Jurkat, Clone E6-1 (cell line): ENCODE results near the gene ZNF423.
"Not testable (repeated sequence)": the region's sequence is repeated elsewhere in the genome, so short reads cannot be mapped to it uniquely, and the experiment has no call there.

ENCODE experiments used
- DNase-seq: peaks from one replicate; pipeline ENCODE4 v3.0.0-alpha.2; 2011; ENCODE audit warnings: low read depth, low spot score
- H3K4me3 ChIP-seq: 2 replicates; pipeline ENCODE4 v1.5.1; 2011; ENCODE audit warnings: mild to moderate bottlenecking, low read length, control low read depth, moderate library complexity

ZNF423 gene

DNA sequence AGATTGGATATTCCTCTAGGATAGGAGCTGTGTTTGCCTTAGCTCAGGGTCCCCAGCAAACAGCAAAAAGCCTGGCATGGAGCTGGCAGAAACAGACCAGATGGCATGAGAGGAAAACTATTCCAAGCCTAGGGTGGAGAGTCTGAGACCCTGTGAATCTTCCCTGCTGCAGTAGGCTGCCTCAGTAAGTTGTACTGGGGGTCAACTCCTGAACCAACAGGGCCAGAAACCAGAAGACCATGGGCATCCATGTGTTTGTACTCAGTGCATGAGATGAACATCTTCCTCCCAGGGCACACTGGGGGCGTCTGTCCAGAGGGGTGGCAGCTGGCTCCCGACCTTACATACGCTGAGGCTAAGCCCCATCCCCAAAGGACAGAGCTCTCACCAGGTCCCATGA, 267.9 kb downstream of the ZNF423 start:
- no peak overlapping the region for H3K4me3 ChIP-seq
- no peak for DNase-seq

- DNase-seq, result no peak
- no peak overlapping the region for H3K4me3 ChIP-seq
Measured at GRCh38 chr16:49587511-49587910, 268.4 kb downstream of the ZNF423 start.

- no peak overlapping the region for H3K4me3 ChIP-seq
- DNase-seq, result no peak
Measured at GRCh38 chr16:49586466-49587450, 269.2 kb downstream of the ZNF423 start.

DNA sequence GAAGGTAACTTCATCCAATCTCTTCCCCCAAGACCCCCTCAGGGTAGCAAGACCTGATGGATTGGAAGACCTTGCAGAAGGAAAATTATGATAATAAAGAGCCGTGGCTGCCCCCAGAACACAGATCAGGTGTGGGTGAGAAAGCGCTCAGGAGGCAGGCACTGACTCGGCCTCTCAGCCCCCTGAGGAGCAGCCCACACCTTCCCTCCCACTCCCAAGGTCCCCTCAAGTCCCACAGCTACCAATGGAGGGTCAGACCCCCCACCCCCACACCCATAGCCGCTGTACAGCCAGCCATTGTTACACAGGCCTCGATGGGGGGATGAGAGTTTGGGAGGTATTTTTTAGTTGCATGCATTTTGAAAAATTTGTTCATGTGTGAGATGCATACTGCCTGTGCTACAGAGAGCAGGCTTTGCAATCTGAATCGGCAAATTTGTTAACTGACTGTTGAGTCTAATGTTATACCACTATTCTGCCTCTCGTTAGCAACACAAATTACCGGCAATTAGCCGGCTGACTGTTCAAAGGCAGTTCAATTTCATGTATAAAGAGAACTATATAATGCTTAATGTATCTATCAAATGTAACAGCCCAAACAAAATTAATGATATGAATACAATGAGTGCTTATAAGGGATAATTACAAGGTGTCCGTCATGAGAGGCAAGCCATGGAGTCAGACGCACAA, 270.6 kb downstream of the ZNF423 start:
- no peak for DNase-seq
- no peak overlapping the region for H3K4me3 ChIP-seq

DNA sequence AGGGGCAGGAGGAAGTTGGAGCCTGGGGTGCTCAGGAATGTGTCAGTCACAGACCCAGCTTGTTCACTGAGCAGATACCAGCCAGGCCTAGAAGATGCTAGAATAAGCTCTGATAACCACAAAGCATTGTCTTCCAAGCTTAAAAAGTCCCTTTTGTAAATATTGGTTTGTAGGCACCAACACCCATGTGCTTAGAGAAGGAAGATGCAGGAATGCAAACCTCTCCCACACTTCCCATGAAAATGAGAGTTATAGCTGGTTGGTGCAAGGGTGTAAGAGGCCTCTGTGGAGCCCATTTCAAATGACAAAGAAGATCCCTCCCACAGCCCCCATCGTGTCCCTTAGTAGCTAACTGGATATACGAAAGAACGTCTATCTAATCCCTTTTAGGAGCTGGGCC, 272.0 kb downstream of the ZNF423 start:
- no peak overlapping the region for H3K4me3 ChIP-seq
- no peak for DNase-seq

DNA sequence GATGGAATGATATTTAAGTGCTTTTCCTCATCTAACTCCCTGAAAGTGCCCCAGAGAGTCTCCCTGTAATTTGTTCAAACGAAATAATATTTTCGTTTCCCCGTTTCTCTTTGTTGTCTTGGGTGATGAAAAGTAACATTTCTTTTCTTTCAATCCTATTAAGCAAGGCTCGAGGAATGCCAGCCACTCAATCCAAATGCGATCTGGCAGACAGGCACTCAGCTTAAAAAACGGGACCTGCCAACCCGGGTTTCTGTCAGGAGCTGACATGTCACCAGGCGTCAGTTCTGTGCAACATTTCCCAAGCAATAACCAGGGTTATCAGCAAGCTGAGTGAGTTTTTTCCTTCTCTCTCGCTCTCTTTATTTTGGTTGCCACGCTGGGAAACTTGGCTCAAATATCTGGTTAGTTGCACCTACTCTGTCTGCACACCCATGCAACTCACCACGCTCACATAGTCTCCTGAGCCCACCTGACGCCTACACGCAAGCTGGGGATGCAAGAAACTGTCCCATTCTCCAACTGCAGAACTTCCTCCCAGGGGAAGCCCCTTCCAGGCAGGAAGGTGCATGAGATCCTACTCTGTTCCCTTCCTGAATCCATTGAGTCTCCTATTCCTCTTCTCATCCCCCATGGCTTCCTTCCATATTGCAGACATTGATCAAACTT, 274.1 kb downstream of the ZNF423 start:
- no peak for DNase-seq
- no peak overlapping the region for H3K4me3 ChIP-seq

- H3K4me3 ChIP-seq, result no peak overlapping the region
- DNase-seq, result no peak
Measured at GRCh38 chr16:49580751-49581303, 275.1 kb downstream of the ZNF423 start.

DNA sequence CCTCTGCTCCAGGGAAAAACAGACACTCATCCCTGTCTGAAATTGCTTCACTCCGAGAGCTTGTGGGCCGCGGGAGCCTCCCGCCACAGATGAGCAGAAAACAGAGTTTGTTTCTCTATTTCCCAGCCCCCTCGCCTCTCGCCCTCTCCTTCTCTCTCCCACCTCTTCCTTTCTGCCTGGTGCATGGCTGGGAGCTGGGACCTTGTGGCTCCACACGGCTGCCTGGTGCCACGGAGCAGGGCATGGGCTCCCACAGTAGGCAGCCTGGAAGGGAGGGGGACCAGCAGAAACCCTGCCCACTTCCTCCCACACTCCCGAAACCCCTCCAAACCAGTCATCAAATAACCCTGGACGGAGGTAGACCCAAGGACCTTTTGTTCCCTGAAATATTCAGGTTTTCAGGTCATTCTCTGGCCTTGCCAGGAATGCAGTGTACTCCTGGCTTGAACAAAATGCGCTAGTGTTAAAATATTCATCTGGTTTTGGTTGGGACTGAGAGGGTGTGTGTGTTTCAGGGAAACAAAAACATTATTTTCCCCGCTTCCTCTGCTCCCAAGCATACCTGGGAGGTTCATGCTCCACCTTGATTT, 277.4 kb downstream of the ZNF423 start:
- no peak overlapping the region for H3K4me3 ChIP-seq
- DNase-seq, result no peak

DNA sequence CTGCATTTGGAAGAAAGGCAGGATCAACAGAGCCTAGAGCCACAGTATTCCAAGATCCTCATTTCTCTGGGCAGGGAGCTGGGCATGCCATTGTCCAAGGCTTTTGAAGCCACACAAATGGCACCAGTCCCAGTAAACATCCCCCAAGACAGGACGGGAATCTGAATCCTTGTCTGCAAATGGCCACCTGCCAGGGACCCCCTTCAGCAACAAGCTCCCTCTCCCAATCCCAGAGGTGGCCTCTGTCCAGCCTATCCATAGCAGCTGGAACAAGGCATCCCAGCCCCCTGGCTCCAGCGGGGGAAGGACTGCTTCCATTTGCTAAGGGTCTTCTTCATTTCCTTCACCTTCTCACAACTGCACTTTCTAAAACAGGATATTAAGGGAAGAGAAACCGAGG, 277.9 kb downstream of the ZNF423 start:
- no peak overlapping the region for H3K4me3 ChIP-seq
- no peak for DNase-seq

DNA sequence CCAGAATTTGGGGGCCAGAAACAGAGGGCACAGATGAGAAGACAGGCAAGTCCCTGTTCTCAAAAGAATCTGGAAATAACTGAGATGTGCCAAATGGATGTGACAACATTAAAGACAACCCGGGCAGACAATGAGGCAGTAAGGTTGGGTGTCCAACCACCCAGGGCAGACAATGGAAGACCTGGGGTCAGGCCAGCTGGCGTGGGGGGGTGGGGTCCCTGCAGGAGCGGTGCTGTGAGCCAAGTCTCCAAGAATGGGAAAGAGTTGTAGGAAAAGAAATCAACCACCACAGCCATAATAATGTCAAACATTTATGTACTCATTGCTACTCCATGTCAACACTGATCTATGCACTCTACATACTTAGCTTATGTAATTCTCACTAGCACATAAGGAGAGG, 279.0 kb downstream of the ZNF423 start:
- DNase-seq, result no peak
- H3K4me3 ChIP-seq, result no peak overlapping the region

- no peak for DNase-seq
- no peak overlapping the region for H3K4me3 ChIP-seq
Measured at GRCh38 chr16:49576173-49576494, 279.8 kb downstream of the ZNF423 start.

- no peak overlapping the region for H3K4me3 ChIP-seq
- DNase-seq, result no peak
Measured at GRCh38 chr16:49575346-49576172, 280.4 kb downstream of the ZNF423 start.

DNA sequence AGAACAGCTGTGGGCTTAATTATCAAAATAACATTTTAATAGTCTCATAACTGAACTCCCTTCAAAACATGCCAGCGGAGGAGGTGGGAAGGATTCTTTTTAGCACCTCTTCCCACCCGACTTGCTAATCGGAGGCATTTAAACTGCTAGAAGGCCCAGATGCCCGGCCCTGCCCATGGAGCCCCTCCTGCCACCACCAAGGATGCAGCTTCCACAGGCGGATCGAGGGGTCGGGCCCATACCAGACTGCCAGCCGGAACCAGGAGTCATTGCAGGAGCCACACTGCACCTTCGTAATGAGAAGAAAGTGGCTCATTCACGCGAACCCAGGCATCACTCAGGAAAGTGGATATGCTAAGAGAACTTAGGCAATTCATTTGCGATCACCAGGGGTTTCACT, 281.1 kb downstream of the ZNF423 start:
- no peak for DNase-seq
- no peak overlapping the region for H3K4me3 ChIP-seq

DNA sequence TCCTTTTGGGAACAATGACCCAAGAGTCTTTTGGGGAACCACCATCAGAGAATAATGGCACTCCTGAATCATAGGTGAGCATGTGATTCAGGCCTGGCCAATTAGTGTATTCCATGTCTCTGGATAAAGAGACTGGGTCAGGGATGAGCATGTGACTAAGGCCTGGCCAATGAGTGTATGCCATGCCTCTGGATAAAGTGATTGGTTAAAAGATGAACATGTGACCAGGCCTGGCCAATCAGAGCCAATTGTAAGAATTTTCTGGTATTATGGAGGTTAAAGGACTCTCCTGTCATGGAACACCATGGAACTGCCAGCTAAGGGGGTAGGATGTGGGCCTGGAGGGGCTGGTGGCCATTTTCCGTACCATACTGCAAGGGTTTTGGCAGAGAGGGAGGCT, 288.0 kb downstream of the ZNF423 start:
- peak; percentile 1 for DNase-seq
- H3K4me3 ChIP-seq, result no peak overlapping the region

- no peak overlapping the region for H3K4me3 ChIP-seq
- no peak for DNase-seq
Measured at GRCh38 chr16:49566432-49566831, 289.5 kb downstream of the ZNF423 start.

DNA sequence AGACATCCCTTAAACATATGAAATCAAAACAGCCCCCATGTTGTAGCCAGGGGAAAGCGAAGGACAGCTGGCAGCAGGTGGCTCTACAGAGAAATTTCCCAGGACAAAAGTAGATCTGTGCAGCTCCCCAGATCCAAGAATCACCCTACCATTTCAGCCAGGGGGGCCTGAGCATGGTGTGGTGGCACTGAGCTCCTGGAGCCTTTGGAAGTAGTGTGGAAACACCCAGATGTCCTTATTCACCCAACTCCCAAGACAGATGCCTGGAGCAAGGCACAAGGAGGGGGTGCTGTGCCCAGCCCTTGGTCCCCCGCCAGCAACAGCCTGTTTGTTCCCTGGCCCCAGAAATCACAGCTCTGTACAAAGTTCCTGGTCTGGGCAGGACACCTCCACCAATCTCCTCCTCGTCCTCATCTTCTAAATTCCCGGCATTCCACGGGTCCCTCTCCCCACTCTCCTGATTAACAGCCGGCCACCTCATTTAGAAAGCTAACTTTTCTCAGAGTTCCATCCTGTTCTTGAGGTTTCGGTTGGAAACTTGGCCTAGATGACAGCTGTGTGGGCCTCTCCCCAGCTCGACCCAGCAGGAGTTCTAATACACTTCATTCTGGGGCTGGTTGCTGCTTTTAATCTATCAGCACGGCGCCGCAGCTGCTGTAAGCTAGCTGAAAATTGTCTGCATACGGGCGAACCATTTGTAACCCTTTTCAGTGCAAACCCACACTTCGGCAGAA, 291.2 kb downstream of the ZNF423 start:
- H3K4me3 ChIP-seq, result no peak overlapping the region
- DNase-seq, result no peak

- no peak for DNase-seq
Measured at GRCh38 chr16:49563666-49564065, 292.2 kb downstream of the ZNF423 start.

GRCh38 chr16:49562894-49563293, 293.0 kb downstream of the ZNF423 start:
- not testable (repeated sequence) for H3K4me3 ChIP-seq, DNase-seq

More at GRCh38 chr16:49563666-49564065, 292.2 kb downstream of the ZNF423 start:
- no peak overlapping the region for H3K4me3 ChIP-seq
